HCT116 (cell line): Measurements from ENCODE around the gene MYBPC2.

Experiments used
- CTCF ChIP-seq, 3 experiments: fragments of 200-600 bp in 1 of 3; sonication (generic) in 1 of 3; IDR thresholded peaks in 2 of 3; conservative IDR thresholded peaks in 1 of 3; 2 replicates each; pipeline ENCODE4 v1.5.1; 2012 to 2017; ENCODE audit warnings: low read depth in 2 of 3, low read length in 2 of 3, antibody characterized with exemption in 1 of 3, borderline replicate concordance in 1 of 3, control low read depth in 1 of 3, mild to moderate bottlenecking in 1 of 3, mixed read lengths in 1 of 3, mixed run types in 1 of 3, moderate library complexity in 1 of 3; ENCODE audit not compliant: insufficient read depth in 1 of 3
- EZH2phosphoT487 ChIP-seq: fragments of 200-600 bp; IDR thresholded peaks from 2 replicates; pipeline ENCODE4 v1.6.1; 2018; ENCODE audit warnings: antibody characterized with exemption, borderline replicate concordance
- POLR2AphosphoS5 ChIP-seq: IDR thresholded peaks from 2 replicates; pipeline ENCODE4 v1.6.1; 2011; ENCODE audit warnings: mild to moderate bottlenecking, low read depth, low read length, moderate library complexity
- SIN3A ChIP-seq: IDR thresholded peaks from 2 replicates; pipeline ENCODE4 v1.6.1; 2012; ENCODE audit warnings: low read depth
- YY1 ChIP-seq: IDR thresholded peaks from 2 replicates; pipeline ENCODE4 v1.6.1; 2011; ENCODE audit warnings: low read length, low read depth, moderate library complexity, mild to moderate bottlenecking; ENCODE audit not compliant: insufficient replicate concordance; ENCODE audit errors: extremely low read depth
- TF ChIP-seq, protein P1 (sequence below): IDR thresholded peaks from 2 replicates; pipeline ENCODE4 v1.6.1; 2012

GRCh38 chr19:50464348-50464747 is 31.7 kb downstream of the MYBPC2 start:
- TF ChIP-seq, protein P1, sequence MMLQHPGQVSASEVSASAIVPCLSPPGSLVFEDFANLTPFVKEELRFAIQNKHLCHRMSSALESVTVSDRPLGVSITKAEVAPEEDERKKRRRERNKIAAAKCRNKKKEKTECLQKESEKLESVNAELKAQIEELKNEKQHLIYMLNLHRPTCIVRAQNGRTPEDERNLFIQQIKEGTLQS = no peak
- no peak for TF ChIP-seq EZH2phosphoT487
- TF ChIP-seq CTCF (IDR thresholded peaks at IDR 0.05 in 2 of 3, conservative IDR thresholded peaks at IDR 0.05 in 1 of 3; ENCODE audit: borderline replicate concordance in 1 of 3, insufficient read depth in 1 of 3, low read depth in 2 of 3, low read length in 2 of 3) = no peak
- TF ChIP-seq POLR2AphosphoS5 = no peak
- no peak for TF ChIP-seq YY1
- TF ChIP-seq SIN3A = no peak
